ENCODE measurements around the gene CHAC2.

DNA sequence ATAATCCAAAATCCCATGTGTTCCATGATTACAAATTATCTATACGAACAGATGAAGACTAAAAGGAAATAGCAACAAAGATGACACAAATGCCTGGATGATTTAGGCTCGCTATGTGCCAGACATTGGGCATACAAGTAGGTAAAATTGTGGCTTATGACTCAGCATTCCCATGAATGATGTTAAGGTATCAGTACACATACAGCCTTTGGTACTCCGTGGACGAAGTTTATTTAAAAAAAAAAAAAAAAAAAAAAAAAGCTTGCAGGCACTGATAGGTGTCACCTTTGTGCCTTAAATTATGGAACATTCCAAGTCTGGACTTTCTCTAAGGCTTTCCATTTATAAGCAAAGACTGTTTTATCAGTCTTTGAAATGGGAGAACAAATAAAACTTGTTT, 2.7 kb downstream of the CHAC2 start:
- TF ChIP-seq CTCF (IDR thresholded peaks at IDR 0.05; ENCODE audit: insufficient read depth, low read length, poor library complexity, severe bottlenecking), result no peak
- TF ChIP-seq EZH2phosphoT487 (conservative IDR thresholded peaks at IDR 0.05; ENCODE audit: low read length), result no peak
